ENCODE data around the gene PAAF1. TPM values are rescaled to one million over a fixed set of nuclear protein-coding genes. Genes with fewer than 3 reads are reported as not detected.

Gene PAAF1
- total and polyA plus RNA-seq, 7 experiments from 2014 or later, result 12.4 to 26.2 (median 20.3) TPM

DNA sequence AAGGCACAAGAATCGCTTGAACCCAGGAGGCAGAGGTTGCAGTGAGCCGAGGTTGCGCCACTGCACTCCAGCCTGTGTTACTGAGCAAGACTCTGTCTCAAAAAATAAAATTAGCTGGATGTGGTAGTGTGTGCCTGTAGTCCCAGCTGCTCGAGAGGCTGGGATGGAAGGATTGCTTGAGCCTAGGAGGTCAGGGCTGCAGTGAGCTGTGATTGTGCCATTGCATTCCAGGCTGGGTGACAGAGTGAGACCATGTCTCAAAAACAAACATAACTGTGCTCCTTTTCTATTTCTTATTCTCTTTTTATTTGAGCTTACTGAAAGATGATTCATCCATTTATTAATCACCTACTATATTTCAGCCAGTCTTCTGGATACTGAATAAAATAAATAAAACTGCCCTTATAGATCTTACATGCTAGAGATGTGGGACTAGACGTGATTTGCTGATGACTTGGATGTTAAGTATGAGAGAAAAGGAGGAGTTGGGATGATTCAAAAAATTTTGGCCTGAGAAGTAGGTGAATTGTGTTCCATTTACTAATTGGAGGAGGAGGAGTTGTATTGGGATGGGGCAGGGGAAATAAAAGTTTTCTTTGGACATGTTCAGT is 18.0 kb downstream of the PAAF1 start:
- H3K36me3 ChIP-seq (ENCODE audit: control insufficient read depth in 2 of 3, insufficient read depth in 3 of 3, low read length in 3 of 3), result peaks cover 0 to 39% (median 8%) of the 10 kb centered on the region in 3 experiments
- POLR2A ChIA-PET, result interaction anchor here (0.6 kb wide), 1 partner anchor 314 kb away, joined by 6 read pairs; no protein-coding TSS in a partner anchor
- H3K4me1 ChIP-seq (ENCODE audit: control insufficient read depth in 2 of 2, insufficient read depth in 2 of 2, low read length in 2 of 2), result no peaks in the 10 kb centered on the region
- intact Hi-C loops (cut with micrococcal nuclease), result no loop called here
- H3K27me3 ChIP-seq (ENCODE audit: control insufficient read depth in 2 of 2, insufficient read depth in 2 of 2, low read length in 2 of 2), result no peaks in the 10 kb centered on the region
- H3K27ac ChIP-seq (ENCODE audit: low read depth, low read length), result no peak overlapping the region
- CTCF ChIA-PET, result no interaction called here
- Mint-ChIP-seq H3K27me3 (no peaks in the 10 kb centered on the region), H3K27ac (no peak overlapping the region), H3K36me3 (peaks cover 0 to 24% (median 9%) of the 10 kb centered on the region in 5 donors), H3K4me3 (no peak overlapping the region), H3K9me3 (no peaks in the 10 kb centered on the region), H3K4me1 (peaks cover 0 to 7% (median 0%) of the 10 kb centered on the region in 7 donors)
- no peaks in the 10 kb centered on the region for H3K9me3 ChIP-seq (ENCODE audit: control insufficient read depth in 2 of 3, low read length in 3 of 3)
- DNase-seq (no peak), ATAC-seq (no peak)
- H3K4me3 ChIP-seq (ENCODE audit: low read length), result no peak overlapping the region

DNA sequence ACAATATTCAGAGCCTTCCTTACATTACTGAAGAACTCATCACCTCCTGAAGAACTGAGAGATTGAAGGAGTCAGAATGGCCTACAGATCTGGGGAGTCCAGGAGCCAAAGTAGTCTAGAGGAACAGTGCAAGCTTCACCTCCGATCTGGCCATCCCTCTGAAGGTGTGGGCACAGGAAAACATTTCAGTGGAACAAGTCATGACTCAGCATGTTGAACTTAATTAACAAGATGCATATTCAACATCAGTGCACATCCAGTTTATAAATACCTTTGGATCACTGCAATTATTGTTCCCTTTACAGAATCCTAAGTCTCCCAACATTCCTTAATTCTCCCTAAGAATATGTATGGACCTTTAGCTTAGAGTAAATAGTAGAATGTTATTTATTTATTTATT is 25.5 kb downstream of the PAAF1 start:
- DNase-seq, result no peak
- peaks cover 0 to 46% (median 14%) of the 10 kb centered on the region in 5 donors for H3K36me3 Mint-ChIP-seq

DNA sequence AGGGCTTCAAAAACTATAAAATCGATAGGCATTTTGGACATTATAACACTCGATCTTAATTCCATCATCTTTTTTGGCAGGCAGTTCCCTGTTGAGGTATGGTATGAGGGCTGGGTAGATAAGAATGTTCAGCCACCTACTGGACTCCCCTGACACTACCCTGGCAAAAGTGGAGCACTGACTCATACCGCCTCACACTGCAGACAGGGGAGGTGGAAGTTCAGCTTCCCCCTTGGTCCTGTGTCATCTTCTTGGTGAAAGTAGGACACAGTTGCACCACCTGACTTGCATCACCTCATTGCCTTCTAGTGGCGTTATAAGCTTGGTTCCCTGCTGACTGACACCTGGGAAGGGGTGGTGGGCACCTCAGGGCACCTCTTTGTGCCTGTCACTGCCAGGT is 30.4 kb downstream of the PAAF1 start:
- ChIA-PET CTCF (no interaction called here), POLR2A (no interaction called here)
- Mint-ChIP-seq H3K36me3 (peaks cover 7 to 40% (median 13%) of the 10 kb centered on the region in 5 donors), H3K4me1 (peaks cover 0 to 10% (median 0%) of the 10 kb centered on the region in 7 donors), H3K4me3 (no peak overlapping the region), H3K9me3 (no peaks in the 10 kb centered on the region), H3K27me3 (no peaks in the 10 kb centered on the region), H3K27ac (no peak overlapping the region)
- Histone ChIP-seq H3K36me3 (ENCODE audit: control insufficient read depth in 2 of 3, insufficient read depth in 3 of 3, low read length in 3 of 3) (peaks cover 0 to 40% (median 5%) of the 10 kb centered on the region in 3 experiments), H3K9me3 (ENCODE audit: control insufficient read depth in 2 of 3, low read length in 3 of 3) (no peaks in the 10 kb centered on the region), H3K27ac (ENCODE audit: low read depth, low read length) (no peak overlapping the region), H3K27me3 (ENCODE audit: control insufficient read depth in 2 of 2, insufficient read depth in 2 of 2, low read length in 2 of 2) (no peaks in the 10 kb centered on the region), H3K4me3 (ENCODE audit: low read length) (no peak overlapping the region), H3K4me1 (ENCODE audit: control insufficient read depth in 2 of 2, insufficient read depth in 2 of 2, low read length in 2 of 2) (no peaks in the 10 kb centered on the region)
- intact Hi-C loops (cut with micrococcal nuclease), result no loop called here
- DNase-seq, result no peak
- ATAC-seq, result peak; percentile 47

More for the DNA sequence above, 25.5 kb downstream of the PAAF1 start:
- Histone ChIP-seq H3K27me3 (ENCODE audit: control insufficient read depth in 2 of 2, insufficient read depth in 2 of 2, low read length in 2 of 2) (no peaks in the 10 kb centered on the region), H3K4me3 (ENCODE audit: low read length) (no peak overlapping the region), H3K36me3 (ENCODE audit: control insufficient read depth in 2 of 3, insufficient read depth in 3 of 3, low read length in 3 of 3) (peaks cover 0 to 35% (median 5%) of the 10 kb centered on the region in 3 experiments), H3K9me3 (ENCODE audit: control insufficient read depth in 2 of 3, low read length in 3 of 3) (no peaks in the 10 kb centered on the region), H3K4me1 (ENCODE audit: control insufficient read depth in 2 of 2, insufficient read depth in 2 of 2, low read length in 2 of 2) (no peaks in the 10 kb centered on the region), H3K27ac (ENCODE audit: low read depth, low read length) (no peak overlapping the region)
- no peaks in the 10 kb centered on the region for H3K27me3 Mint-ChIP-seq
- H3K4me1 Mint-ChIP-seq, result no peaks in the 10 kb centered on the region
- H3K9me3 Mint-ChIP-seq, result no peaks in the 10 kb centered on the region
- ChIA-PET CTCF (interaction anchor here (0.6 kb wide), 1 partner anchor 243 kb away, joined by 4 read pairs; no protein-coding TSS in a partner anchor), POLR2A (no interaction called here)
- intact Hi-C loops (cut with micrococcal nuclease), result no loop called here
- H3K27ac Mint-ChIP-seq, result no peak overlapping the region
- no peak for ATAC-seq
- H3K4me3 Mint-ChIP-seq, result no peak overlapping the region

DNA sequence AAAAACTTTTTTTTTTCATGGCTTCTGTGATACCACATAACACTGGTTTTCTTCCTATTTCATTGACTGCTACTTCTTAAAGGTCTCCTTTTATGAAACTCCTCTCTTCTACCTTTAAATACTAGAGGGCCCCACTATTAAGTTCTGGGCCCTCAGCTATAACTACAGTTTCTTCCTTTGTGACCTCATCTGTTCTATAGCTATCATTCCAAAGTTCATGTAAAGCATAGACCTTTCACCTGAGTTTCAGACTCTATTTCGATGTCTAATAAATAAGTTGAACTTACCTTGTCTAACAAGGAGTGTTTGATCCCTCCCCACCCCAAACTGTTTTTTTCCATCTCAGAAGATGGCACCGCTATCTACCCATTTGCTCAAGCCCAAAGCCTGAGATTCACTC is 35.2 kb downstream of the PAAF1 start:
- ChIA-PET CTCF (no interaction called here), POLR2A (no interaction called here)
- peaks cover 12 to 46% (median 28%) of the 10 kb centered on the region in 5 donors for H3K36me3 Mint-ChIP-seq
- DNase-seq (no peak), ATAC-seq (no peak)
- H3K36me3 ChIP-seq (ENCODE audit: control insufficient read depth in 2 of 3, insufficient read depth in 3 of 3, low read length in 3 of 3), result peaks cover 5 to 63% (median 14%) of the 10 kb centered on the region in 3 experiments
- no peak overlapping the region for H3K27ac ChIP-seq (ENCODE audit: low read depth, low read length)
- H3K4me3 ChIP-seq (ENCODE audit: low read length), result no peak overlapping the region
- no peaks in the 10 kb centered on the region for H3K4me1 ChIP-seq (ENCODE audit: control insufficient read depth in 2 of 2, insufficient read depth in 2 of 2, low read length in 2 of 2)
- H3K27me3 Mint-ChIP-seq, result no peaks in the 10 kb centered on the region
- H3K27ac Mint-ChIP-seq, result no peak overlapping the region
- H3K27me3 ChIP-seq (ENCODE audit: control insufficient read depth in 2 of 2, insufficient read depth in 2 of 2, low read length in 2 of 2), result no peaks in the 10 kb centered on the region
- H3K9me3 ChIP-seq (ENCODE audit: control insufficient read depth in 2 of 3, low read length in 3 of 3), result no peaks in the 10 kb centered on the region
- no peaks in the 10 kb centered on the region for H3K9me3 Mint-ChIP-seq
- intact Hi-C loops (cut with micrococcal nuclease), result no loop called here
- no peak overlapping the region for H3K4me3 Mint-ChIP-seq
- peaks cover 0 to 12% (median 0%) of the 10 kb centered on the region in 7 donors for H3K4me1 Mint-ChIP-seq

DNA sequence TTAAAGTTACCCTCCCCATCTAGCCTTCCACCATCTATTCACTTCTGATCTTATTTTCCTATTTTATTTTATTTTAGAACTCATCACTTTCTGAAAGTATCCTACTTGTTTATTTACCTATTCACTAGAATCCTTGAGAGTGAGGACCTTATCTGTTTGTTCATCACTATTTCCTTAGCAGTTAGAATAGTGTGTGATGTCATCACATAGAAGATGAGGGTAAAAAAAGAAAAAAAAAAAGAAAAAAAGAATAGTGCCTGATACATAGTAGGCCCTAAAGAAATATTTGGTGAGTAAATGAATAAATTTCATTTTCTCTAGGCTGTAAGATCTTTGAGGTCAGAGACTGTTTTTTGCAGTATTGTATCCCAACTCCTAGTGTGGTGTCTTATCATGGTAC is 36.7 kb downstream of the PAAF1 start:
- Mint-ChIP-seq H3K4me3 (no peak overlapping the region), H3K36me3 (peaks cover 12 to 43% (median 29%) of the 10 kb centered on the region in 5 donors), H3K9me3 (no peaks in the 10 kb centered on the region), H3K4me1 (peaks cover 0 to 12% (median 0%) of the 10 kb centered on the region in 7 donors), H3K27me3 (no peaks in the 10 kb centered on the region), H3K27ac (no peak overlapping the region)
- no peaks in the 10 kb centered on the region for H3K27me3 ChIP-seq (ENCODE audit: control insufficient read depth in 2 of 2, insufficient read depth in 2 of 2, low read length in 2 of 2)
- no peak overlapping the region for H3K4me3 ChIP-seq (ENCODE audit: low read length)
- no peak overlapping the region for H3K27ac ChIP-seq (ENCODE audit: low read depth, low read length)
- peaks cover 8 to 74% (median 14%) of the 10 kb centered on the region in 3 experiments for H3K36me3 ChIP-seq (ENCODE audit: control insufficient read depth in 2 of 3, insufficient read depth in 3 of 3, low read length in 3 of 3)
- ATAC-seq (no peak), DNase-seq (no peak)
- CTCF ChIA-PET, result no interaction called here
- no peaks in the 10 kb centered on the region for H3K4me1 ChIP-seq (ENCODE audit: control insufficient read depth in 2 of 2, insufficient read depth in 2 of 2, low read length in 2 of 2)
- intact Hi-C loops (cut with micrococcal nuclease), result no loop called here
- POLR2A ChIA-PET, result no interaction called here
- H3K9me3 ChIP-seq (ENCODE audit: control insufficient read depth in 2 of 3, low read length in 3 of 3), result no peaks in the 10 kb centered on the region

DNA sequence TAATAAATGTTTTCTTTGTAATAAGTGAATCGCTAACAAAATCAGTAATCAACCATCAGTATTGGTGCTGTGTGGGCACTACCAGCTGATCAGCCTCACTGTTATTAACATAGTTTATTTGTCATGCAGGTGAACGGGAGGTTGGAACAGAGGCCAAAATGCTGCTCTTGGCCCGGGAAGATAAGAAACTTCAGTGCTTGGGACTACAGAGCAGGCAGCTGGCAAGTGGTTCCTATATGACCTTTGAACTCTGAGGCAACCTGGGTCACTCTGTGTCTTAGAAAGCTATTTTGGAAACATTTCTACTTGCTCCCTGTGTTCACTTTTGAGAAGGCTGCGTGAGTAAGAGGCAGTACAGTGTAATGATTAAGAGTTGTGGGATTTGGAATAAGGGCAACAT is 37.5 kb downstream of the PAAF1 start:
- Histone ChIP-seq H3K4me1 (ENCODE audit: control insufficient read depth in 2 of 2, insufficient read depth in 2 of 2, low read length in 2 of 2) (no peaks in the 10 kb centered on the region), H3K27me3 (ENCODE audit: control insufficient read depth in 2 of 2, insufficient read depth in 2 of 2, low read length in 2 of 2) (no peaks in the 10 kb centered on the region), H3K27ac (ENCODE audit: low read depth, low read length) (no peak overlapping the region), H3K4me3 (ENCODE audit: low read length) (no peak overlapping the region), H3K9me3 (ENCODE audit: control insufficient read depth in 2 of 3, low read length in 3 of 3) (no peaks in the 10 kb centered on the region), H3K36me3 (ENCODE audit: control insufficient read depth in 2 of 3, insufficient read depth in 3 of 3, low read length in 3 of 3) (peaks cover 10 to 79% (median 13%) of the 10 kb centered on the region in 3 experiments)
- CTCF ChIA-PET, result no interaction called here
- Mint-ChIP-seq H3K27ac (no peak overlapping the region), H3K27me3 (no peaks in the 10 kb centered on the region), H3K4me1 (peaks cover 0 to 12% (median 0%) of the 10 kb centered on the region in 7 donors), H3K9me3 (no peaks in the 10 kb centered on the region), H3K36me3 (peaks cover 16 to 46% (median 35%) of the 10 kb centered on the region in 5 donors), H3K4me3 (no peak overlapping the region)
- POLR2A ChIA-PET, result no interaction called here
- DNase-seq (no peak), ATAC-seq (no peak)
- intact Hi-C loops (cut with micrococcal nuclease), result no loop called here

DNA sequence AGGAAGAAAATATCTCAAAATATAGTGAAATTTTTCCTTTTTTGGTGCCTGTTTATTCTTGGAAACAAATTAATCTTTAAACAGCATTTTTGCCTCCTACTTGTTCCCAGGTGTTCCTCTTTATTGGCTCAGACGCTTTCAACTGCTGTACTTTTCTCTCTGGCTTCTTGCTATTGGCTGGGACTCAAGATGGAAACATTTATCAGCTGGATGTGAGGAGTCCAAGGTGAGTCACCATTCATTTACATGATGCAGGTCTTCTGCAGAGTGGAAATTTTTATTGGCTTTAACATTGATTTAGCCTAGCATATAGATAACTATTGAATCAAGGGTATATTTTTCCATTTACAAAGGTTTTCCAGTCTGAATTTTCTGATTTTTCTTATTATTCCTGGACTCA is 39.6 kb downstream of the PAAF1 start:
- H3K4me1 Mint-ChIP-seq, result peaks cover 0 to 8% (median 0%) of the 10 kb centered on the region in 7 donors
- no peaks in the 10 kb centered on the region for H3K9me3 Mint-ChIP-seq
- Histone ChIP-seq H3K36me3 (ENCODE audit: control insufficient read depth in 2 of 3, insufficient read depth in 3 of 3, low read length in 3 of 3) (peaks cover 12 to 70% (median 12%) of the 10 kb centered on the region in 3 experiments), H3K4me1 (ENCODE audit: control insufficient read depth in 2 of 2, insufficient read depth in 2 of 2, low read length in 2 of 2) (no peaks in the 10 kb centered on the region), H3K9me3 (ENCODE audit: control insufficient read depth in 2 of 3, low read length in 3 of 3) (no peaks in the 10 kb centered on the region), H3K27me3 (ENCODE audit: control insufficient read depth in 2 of 2, insufficient read depth in 2 of 2, low read length in 2 of 2) (no peaks in the 10 kb centered on the region), H3K4me3 (ENCODE audit: low read length) (no peak overlapping the region), H3K27ac (ENCODE audit: low read depth, low read length) (no peak overlapping the region)
- no peak for DNase-seq
- intact Hi-C loops (cut with micrococcal nuclease), result no loop called here
- POLR2A ChIA-PET, result no interaction called here
- H3K36me3 Mint-ChIP-seq, result peaks cover 19 to 41% (median 33%) of the 10 kb centered on the region in 5 donors
- H3K27ac Mint-ChIP-seq, result no peak overlapping the region
- no peak overlapping the region for H3K4me3 Mint-ChIP-seq
- CTCF ChIA-PET, result no interaction called here
- no peak for ATAC-seq
- no peaks in the 10 kb centered on the region for H3K27me3 Mint-ChIP-seq
